Eye (tissue), 1 donor: ENCODE data around the gene DAZL.

ENCODE experiments used
- DNase-seq: peaks from one replicate; pipeline ENCODE4 v3.0.0-alpha.2; 2015

Gene DAZL

DNA sequence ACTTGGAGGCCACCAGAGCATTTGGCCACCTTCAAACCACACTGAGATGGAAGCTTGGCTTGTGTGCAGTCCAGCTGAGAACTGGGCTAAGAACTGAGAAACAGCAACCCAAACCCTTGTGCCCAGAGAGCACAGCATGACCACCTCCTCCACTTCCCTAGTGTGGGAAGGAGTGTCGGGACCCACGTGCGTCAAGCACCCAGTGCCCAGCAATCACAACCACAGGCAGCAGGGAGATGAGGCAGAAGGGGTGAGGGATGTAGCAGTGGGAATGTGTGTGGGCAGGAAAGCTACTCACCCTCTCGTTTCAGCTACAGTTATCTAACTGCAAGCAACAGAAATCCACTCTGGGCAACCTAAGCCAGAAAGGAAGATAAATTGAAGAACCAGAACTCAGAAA lies 66.7 kb downstream of the DAZL start:
- no peak for DNase-seq

DNA sequence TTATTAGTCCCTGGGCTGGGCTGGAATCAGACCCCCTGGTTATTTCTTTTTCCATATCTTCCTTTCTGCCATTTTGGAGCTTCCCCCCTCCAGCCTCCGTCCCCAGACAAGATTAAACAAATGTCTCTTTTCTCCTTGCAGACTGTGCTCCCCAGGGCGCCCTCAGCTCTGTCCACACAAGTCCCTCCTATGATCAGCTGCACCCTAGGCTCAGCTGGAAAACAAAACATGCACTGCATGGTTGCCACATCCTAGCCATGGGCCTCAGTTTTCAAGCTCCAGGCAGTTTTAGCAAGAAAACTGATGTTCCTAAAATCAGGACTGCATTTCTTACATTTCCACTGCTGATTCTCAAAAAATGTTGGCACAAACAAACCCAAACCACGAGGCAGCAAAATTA lies 68.2 kb downstream of the DAZL start:
- no peak for DNase-seq
